T-helper 1 cell treated with Interleukin-12 subunit alpha and Interleukin-12 subunit beta and Interleukin-4 antibody, amounts not matched to agents 30 μg/mL and 1 μg/mL, for 36 hours (primary cell): ENCODE measurements around the gene IFNA2.
"Not testable (repeated sequence)": the region's sequence is repeated elsewhere in the genome, so short reads cannot be mapped to it uniquely, and the experiment has no call there.

Source experiments
- H3K27ac Mint-ChIP-seq: one replicate; pipeline ENCODE4 v1.8.0; 2021; ENCODE audit warnings: mild to moderate bottlenecking, mixed read lengths
- H3K27me3 Mint-ChIP-seq: one replicate; pipeline ENCODE4 v1.8.0; 2021; ENCODE audit warnings: low read depth, mixed read lengths
- H3K36me3 Mint-ChIP-seq: one replicate; pipeline ENCODE4 v1.8.0; 2021; ENCODE audit warnings: low read depth, mixed read lengths
- H3K4me1 Mint-ChIP-seq: one replicate; pipeline ENCODE4 v1.8.0; 2021; ENCODE audit warnings: low read depth, mixed read lengths
- H3K4me3 Mint-ChIP-seq: one replicate; pipeline ENCODE4 v1.8.0; 2021; ENCODE audit warnings: mild to moderate bottlenecking, moderate library complexity, mixed read lengths
- H3K9me3 Mint-ChIP-seq: one replicate; pipeline ENCODE4 v1.8.0; 2021; ENCODE audit warnings: mixed read lengths

Gene IFNA2

GRCh38 chr9:21385131-21385670 lies at the start of gene IFNA2:
TSS of gene IFNA2 (minus strand) at chr9:21385398. CDS start at chr9:21385329, 69 bp downstream.
- H3K27me3 Mint-ChIP-seq = peaks cover 58% of the 10 kb centered on the region
- peaks cover 9% of the 10 kb centered on the region for H3K4me1 Mint-ChIP-seq
- H3K36me3 Mint-ChIP-seq = no peaks in the 10 kb centered on the region
- H3K9me3 Mint-ChIP-seq = no peaks in the 10 kb centered on the region
- H3K4me3 Mint-ChIP-seq = no peak within 1 kb of the TSS
- no peak within 1 kb of the TSS for H3K27ac Mint-ChIP-seq

GRCh38 chr9:21435015-21435383 lies 49.8 kb upstream of the IFNA2 start:
- not testable (repeated sequence) for H3K4me3 Mint-ChIP-seq, H3K4me1 Mint-ChIP-seq, H3K9me3 Mint-ChIP-seq, H3K27ac Mint-ChIP-seq, H3K36me3 Mint-ChIP-seq
- peaks cover 39% of the 10 kb centered on the region for H3K27me3 Mint-ChIP-seq

GRCh38 chr9:21434202-21435014 lies 49.2 kb upstream of the IFNA2 start:
- Mint-ChIP-seq H3K27me3 (peaks cover 42% of the 10 kb centered on the region), H3K27ac (no peak overlapping the region)

GRCh38 chr9:21432672-21433425 lies 47.7 kb upstream of the IFNA2 start:
- peaks cover 56% of the 10 kb centered on the region for H3K27me3 Mint-ChIP-seq
- H3K4me1 Mint-ChIP-seq = no peaks in the 10 kb centered on the region
- H3K36me3 Mint-ChIP-seq = no peaks in the 10 kb centered on the region
- H3K4me3 Mint-ChIP-seq = no peak overlapping the region
- H3K9me3 Mint-ChIP-seq = no peaks in the 10 kb centered on the region
- no peak overlapping the region for H3K27ac Mint-ChIP-seq

More at GRCh38 chr9:21434202-21435014, 49.2 kb upstream of the IFNA2 start:
- no peaks in the 10 kb centered on the region for H3K4me1 Mint-ChIP-seq
- no peak overlapping the region for H3K4me3 Mint-ChIP-seq
- H3K36me3 Mint-ChIP-seq = no peaks in the 10 kb centered on the region
- H3K9me3 Mint-ChIP-seq = no peaks in the 10 kb centered on the region

- H3K4me3 Mint-ChIP-seq = no peak overlapping the region
- H3K36me3 Mint-ChIP-seq = no peaks in the 10 kb centered on the region
- peaks cover 72% of the 10 kb centered on the region for H3K27me3 Mint-ChIP-seq
- H3K4me1 Mint-ChIP-seq = no peaks in the 10 kb centered on the region
- H3K9me3 Mint-ChIP-seq = no peaks in the 10 kb centered on the region
- H3K27ac Mint-ChIP-seq = no peak overlapping the region
These were observed 44.0 kb upstream of the IFNA2 start for GRCh38 chr9:21429191-21429590.

GRCh38 chr9:21428235-21428634 lies 43.0 kb upstream of the IFNA2 start:
- H3K27me3 Mint-ChIP-seq = peaks cover 70% of the 10 kb centered on the region
- no peaks in the 10 kb centered on the region for H3K4me1 Mint-ChIP-seq
- H3K36me3 Mint-ChIP-seq = no peaks in the 10 kb centered on the region
- no peak overlapping the region for H3K4me3 Mint-ChIP-seq
- H3K9me3 Mint-ChIP-seq = no peaks in the 10 kb centered on the region
- H3K27ac Mint-ChIP-seq = no peak overlapping the region

- Mint-ChIP-seq H3K27ac (no peak overlapping the region), H3K36me3 (no peaks in the 10 kb centered on the region), H3K27me3 (peaks cover 21% of the 10 kb centered on the region), H3K4me1 (no peaks in the 10 kb centered on the region), H3K4me3 (no peak overlapping the region), H3K9me3 (no peaks in the 10 kb centered on the region)
These were observed 30.5 kb upstream of the IFNA2 start for GRCh38 chr9:21415493-21416267.

- H3K4me3 Mint-ChIP-seq = no peak overlapping the region
- no peaks in the 10 kb centered on the region for H3K4me1 Mint-ChIP-seq
- peaks cover 27% of the 10 kb centered on the region for H3K27me3 Mint-ChIP-seq
- no peaks in the 10 kb centered on the region for H3K36me3 Mint-ChIP-seq
- no peak overlapping the region for H3K27ac Mint-ChIP-seq
- no peaks in the 10 kb centered on the region for H3K9me3 Mint-ChIP-seq
These were observed 29.2 kb upstream of the IFNA2 start for GRCh38 chr9:21414220-21414940.

- H3K4me1 Mint-ChIP-seq = no peaks in the 10 kb centered on the region
- peaks cover 27% of the 10 kb centered on the region for H3K27me3 Mint-ChIP-seq
- H3K9me3 Mint-ChIP-seq = no peaks in the 10 kb centered on the region
- H3K36me3 Mint-ChIP-seq = no peaks in the 10 kb centered on the region
- H3K27ac Mint-ChIP-seq = no peak overlapping the region
- H3K4me3 Mint-ChIP-seq = no peak overlapping the region
These were observed 28.4 kb upstream of the IFNA2 start for GRCh38 chr9:21413624-21414023.

GRCh38 chr9:21413151-21413550 lies 28.0 kb upstream of the IFNA2 start:
- Mint-ChIP-seq H3K9me3 (no peaks in the 10 kb centered on the region), H3K27me3 (peaks cover 27% of the 10 kb centered on the region), H3K4me3 (no peak overlapping the region), H3K36me3 (no peaks in the 10 kb centered on the region), H3K27ac (no peak overlapping the region), H3K4me1 (no peaks in the 10 kb centered on the region)

GRCh38 chr9:21412107-21412506 lies 26.9 kb upstream of the IFNA2 start:
- Mint-ChIP-seq H3K27me3 (peaks cover 32% of the 10 kb centered on the region), H3K9me3 (no peaks in the 10 kb centered on the region), H3K27ac (no peak overlapping the region), H3K4me1 (no peaks in the 10 kb centered on the region), H3K4me3 (no peak overlapping the region), H3K36me3 (no peaks in the 10 kb centered on the region)

GRCh38 chr9:21408817-21409216 lies 23.6 kb upstream of the IFNA2 start, which contains the start of gene IFNA8:
TSS of gene IFNA8 (plus strand) at chr9:21409117. CDS start at chr9:21409177, 60 bp downstream.
- Mint-ChIP-seq H3K4me1 (no peaks in the 10 kb centered on the region), H3K4me3 (no peak within 1 kb of the TSS), H3K27me3 (peaks cover 50% of the 10 kb centered on the region), H3K9me3 (no peaks in the 10 kb centered on the region), H3K27ac (no peak within 1 kb of the TSS), H3K36me3 (no peaks in the 10 kb centered on the region)

- Mint-ChIP-seq H3K9me3 (no peaks in the 10 kb centered on the region), H3K27me3 (peaks cover 68% of the 10 kb centered on the region), H3K27ac (no peak overlapping the region), H3K36me3 (no peaks in the 10 kb centered on the region), H3K4me1 (peaks cover 4% of the 10 kb centered on the region), H3K4me3 (no peak overlapping the region)
These were observed 18.9 kb upstream of the IFNA2 start for GRCh38 chr9:21404146-21404545.
